IMR-90 (cell line): ENCODE results near the gene TM4SF20. TPM values are rescaled to one million over a fixed set of nuclear protein-coding genes. Genes with fewer than 3 reads are reported as not detected.

Source experiments
- ATAC-seq: fragments of 200-7000 bp; cut with Tn5 transposase; 2 replicates; pipeline ENCODE4 v1.9.1; 2020; ENCODE audit warnings: low read depth, mild to moderate bottlenecking, moderate library complexity
- BruUV-seq: library from RNA; stranded (reverse); fragments of 400-500 nt; replicated peaks from 2 replicates; lab custom pipeline; 2021; lab: Mats Ljungman, UMichigan
- CTCF ChIA-PET: fragments of 300-600 bp; formaldehyde crosslinking; extraction: SDS; loops from one replicate; lab custom pipeline; 2021; ENCODE audit warnings: antibody characterized with exemption; lab: Yijun Ruan, JAX
- POLR2A ChIA-PET: fragments of 300-600 bp; sonication (Branson Sonifier 250); formaldehyde crosslinking; loops from one replicate; lab custom pipeline; 2022; ENCODE audit warnings: antibody characterized with exemption; ENCODE audit not compliant: unreplicated experiment; lab: Charles Lee
- DNase-seq: peaks from one replicate; pipeline ENCODE4 v3.0.0; 2013
- H2AFZ ChIP-seq: replicated peaks from 2 replicates; pipeline ENCODE3; 2013; ENCODE audit warnings: low read length, mild to moderate bottlenecking; ENCODE audit not compliant: poor library complexity
- H2AK5ac ChIP-seq: 2 replicates; pipeline ENCODE4 v1.6.1; 2013; ENCODE audit warnings: low read depth, low read length, inconsistent platforms
- H2AK9ac ChIP-seq: replicated peaks from 2 replicates; pipeline ENCODE3; 2013; ENCODE audit warnings: mild to moderate bottlenecking, low read depth, low read length, moderate library complexity; ENCODE audit not compliant: poor library complexity
- H2BK120ac ChIP-seq: 2 replicates; pipeline ENCODE4 v1.6.1; 2013; ENCODE audit warnings: low read depth, low read length, inconsistent platforms
- H2BK15ac ChIP-seq: 3 replicates; pipeline ENCODE4 v1.6.1; 2013; ENCODE audit warnings: low read depth, low read length, inconsistent platforms
- H2BK20ac ChIP-seq: 2 replicates; pipeline ENCODE4 v1.6.1; 2013; ENCODE audit warnings: low read depth, mild to moderate bottlenecking, inconsistent platforms, low read length, moderate library complexity
- H2BK5ac ChIP-seq: 2 replicates; pipeline ENCODE4 v1.6.1; 2013; ENCODE audit warnings: mild to moderate bottlenecking, low read depth, low read length, inconsistent platforms; ENCODE audit not compliant: poor library complexity, severe bottlenecking
- H3K14ac ChIP-seq: replicated peaks from 2 replicates; pipeline ENCODE4 v1.6.1; 2013; ENCODE audit warnings: low read depth, low read length, inconsistent platforms
- H3K18ac ChIP-seq: 2 replicates; pipeline ENCODE4 v1.6.1; 2013; ENCODE audit warnings: low read depth, low read length, control low read depth
- H3K23ac ChIP-seq: 2 replicates; pipeline ENCODE4 v1.6.1; 2013; ENCODE audit warnings: low read depth, low read length, inconsistent platforms
- H3K27ac ChIP-seq: 2 replicates; pipeline ENCODE4 v1.5.1; 2013; ENCODE audit warnings: mild to moderate bottlenecking, control low read depth, low read length; ENCODE audit not compliant: insufficient read depth
- H3K27me3 ChIP-seq: 2 replicates; pipeline ENCODE4 v1.6.1; 2013; ENCODE audit warnings: low read length; ENCODE audit not compliant: control insufficient read depth, insufficient read depth
- H3K36me3 ChIP-seq: 2 replicates; pipeline ENCODE4 v1.6.1; 2013; ENCODE audit warnings: low read length, mixed read lengths; ENCODE audit not compliant: control insufficient read depth, insufficient read depth
- H3K4ac ChIP-seq: 2 replicates; pipeline ENCODE4 v1.6.1; 2013; ENCODE audit warnings: low read depth, low read length, inconsistent platforms
- H3K4me1 ChIP-seq: 2 replicates; pipeline ENCODE4 v1.6.1; 2013; ENCODE audit warnings: low read length, mixed read lengths; ENCODE audit not compliant: control insufficient read depth, insufficient read depth
- H3K4me2 ChIP-seq: 2 replicates; pipeline ENCODE4 v1.6.1; 2013; ENCODE audit warnings: low read depth, mild to moderate bottlenecking, control low read depth, low read length, moderate library complexity
- H3K4me3 ChIP-seq: 2 replicates; pipeline ENCODE4 v1.5.1; 2013; ENCODE audit warnings: low read depth, mild to moderate bottlenecking, control low read depth, low read length, moderate library complexity; ENCODE audit not compliant: insufficient read depth
- H3K56ac ChIP-seq: 2 replicates; pipeline ENCODE4 v1.6.1; 2013; ENCODE audit warnings: low read length, inconsistent platforms; ENCODE audit not compliant: insufficient read depth; ENCODE audit errors: extremely low read depth
- H3K79me1 ChIP-seq, 2 experiments: 2 replicates each; pipeline ENCODE4 v1.6.1; 2013; ENCODE audit warnings: low read length in 2 of 2, inconsistent platforms in 1 of 2, low read depth in 1 of 2
- H3K9ac ChIP-seq: 2 replicates; pipeline ENCODE4 v1.6.1; 2013; ENCODE audit warnings: low read depth, low read length, control low read depth
- H3K9me1 ChIP-seq: 2 replicates; pipeline ENCODE4 v1.6.1; 2013; ENCODE audit warnings: low read length, inconsistent platforms; ENCODE audit not compliant: insufficient read depth
- H3K9me3 ChIP-seq: 2 replicates; pipeline ENCODE4 v1.6.1; 2013; ENCODE audit warnings: low read length; ENCODE audit not compliant: control insufficient read depth, insufficient read depth
- H4K20me1 ChIP-seq: 2 replicates; pipeline ENCODE4 v1.6.1; 2013; ENCODE audit warnings: low read length, inconsistent platforms; ENCODE audit not compliant: insufficient read depth
- H4K5ac ChIP-seq: 2 replicates; pipeline ENCODE4 v1.6.1; 2013; ENCODE audit warnings: mild to moderate bottlenecking, low read depth, low read length, control low read depth
- H4K8ac ChIP-seq, 2 experiments: 2 replicates each; pipeline ENCODE4 v1.6.1; 2013; ENCODE audit warnings: low read depth in 2 of 2, low read length in 2 of 2, control low read depth in 1 of 2, inconsistent platforms in 1 of 2
- H4K91ac ChIP-seq: 2 replicates; pipeline ENCODE4 v1.6.1; 2013; ENCODE audit warnings: low read depth, low read length, inconsistent platforms; ENCODE audit not compliant: insufficient read depth
- BHLHE40 ChIP-seq: fragments of 150-350 bp; IDR thresholded peaks from 2 replicates; pipeline ENCODE4 v1.6.1; 2016; ENCODE audit warnings: mild to moderate bottlenecking, low read depth, low read length
- CEBPB ChIP-seq: IDR thresholded peaks from 2 replicates; pipeline ENCODE4 v1.6.1; 2012; ENCODE audit warnings: low read depth, low read length, improper control_type of control experiment
- CHD1 ChIP-seq: IDR thresholded peaks from 2 replicates; pipeline ENCODE4 v1.6.1; 2012; ENCODE audit warnings: low read depth, low read length, improper control_type of control experiment
- FOS ChIP-seq: fragments of 150-350 bp; IDR thresholded peaks from 2 replicates; pipeline ENCODE4 v1.6.1; 2016; ENCODE audit warnings: low read depth, low read length
- MAFK ChIP-seq: IDR thresholded peaks from 2 replicates; pipeline ENCODE4 v1.6.1; 2012; ENCODE audit warnings: low read depth, low read length, improper control_type of control experiment
- MAZ ChIP-seq: IDR thresholded peaks from 2 replicates; pipeline ENCODE4 v1.6.1; 2012; ENCODE audit warnings: low read depth, mild to moderate bottlenecking, low read length, improper control_type of control experiment, moderate library complexity, borderline replicate concordance
- MXI1 ChIP-seq: IDR thresholded peaks from 2 replicates; pipeline ENCODE4 v1.6.1; 2012; ENCODE audit warnings: low read depth, mild to moderate bottlenecking, low read length, moderate library complexity, borderline replicate concordance
- NFE2L2 ChIP-seq: fragments of 150-350 bp; IDR thresholded peaks from 2 replicates; pipeline ENCODE4 v1.6.1; 2016; ENCODE audit warnings: low read depth, mild to moderate bottlenecking, low read length
- POLR2A ChIP-seq: IDR thresholded peaks from 2 replicates; pipeline ENCODE4 v1.6.1; 2012; ENCODE audit warnings: mild to moderate bottlenecking, low read depth, low read length
- RAD21 ChIP-seq: IDR thresholded peaks from 2 replicates; pipeline ENCODE4 v1.6.1; 2012; ENCODE audit warnings: low read length, improper control_type of control experiment
- RCOR1 ChIP-seq: IDR thresholded peaks from 2 replicates; pipeline ENCODE4 v1.6.1; 2012; ENCODE audit warnings: mild to moderate bottlenecking, low read length, improper control_type of control experiment; ENCODE audit not compliant: insufficient replicate concordance
- RFX5 ChIP-seq: IDR thresholded peaks from 2 replicates; pipeline ENCODE4 v1.8.0; 2012; ENCODE audit warnings: low read depth, mild to moderate bottlenecking, low read length, moderate library complexity
- SMC3 ChIP-seq: fragments of 150-350 bp; IDR thresholded peaks from 2 replicates; pipeline ENCODE4 v1.6.1; 2016; ENCODE audit warnings: low read depth, mild to moderate bottlenecking, antibody characterized with exemption, low read length, moderate library complexity
- WGBS, 2 experiments: methylation state at CpG; one replicate each; pipeline versions ENCODE4 v1.1.5 to v1.1.7; 2013; ENCODE audit warnings: missing lambda C conversion rate in 2 of 2; ENCODE audit not compliant: insufficient read length in 1 of 2; ENCODE audit errors: extremely low coverage in 2 of 2; 5-methylcytosine and 5-hydroxymethylcytosine counted together
- dilution Hi-C: fragments of 300-500 bp; cut with HindIII; formaldehyde crosslinking; loops from one replicate; pipeline ENCODE4 v1.14.3; 2018; ENCODE audit warnings: low sequenced_read_pairs; ENCODE audit not compliant: unreplicated experiment
- in situ Hi-C: fragments of 300-500 bp; cut with MboI; formaldehyde crosslinking; loops from 3 replicates; pipeline ENCODE4 v1.14.3; 2019; ENCODE audit warnings: low sequenced_read_pairs, inconsistent platforms, mixed read lengths
- intact Hi-C: fragments of 100-400 bp; cut with micrococcal nuclease; formaldehyde crosslinking; loops from 2 replicates; pipeline ENCODE4 v1.10.0; 2022
- polyA plus RNA-seq, 3 experiments: library from polyadenylated mRNA; depleted of rRNA; stranded (reverse); fragments of >200 nt; gene quantifications; 2 replicates each; pipeline ENCODE4 v1.2.3, GENCODE V29; 2012; ENCODE audit warnings: low replicate concordance in 1 of 3
- total RNA-seq: library from RNA; depleted of rRNA; stranded (reverse); fragments of >200 nt; gene quantifications from 2 replicates; pipeline ENCODE4 v1.2.3, GENCODE V29; 2012
- TF ChIP-seq, protein P1 (sequence below): conservative IDR thresholded peaks from 2 replicates; pipeline ENCODE4 v1.5.1; 2012; ENCODE audit warnings: mild to moderate bottlenecking, low read depth, low read length, improper control_type of control experiment
- TF ChIP-seq, protein P2 (sequence below): fragments of 150-350 bp; IDR thresholded peaks from 2 replicates; pipeline ENCODE4 v1.6.1; 2016; ENCODE audit warnings: low read depth, mild to moderate bottlenecking, low read length, moderate library complexity, borderline replicate concordance
- TF ChIP-seq, protein P3 (sequence below): fragments of 150-350 bp; IDR thresholded peaks from 2 replicates; pipeline ENCODE4 v1.6.1; 2017; ENCODE audit warnings: mild to moderate bottlenecking, antibody characterized with exemption, low read length, low read depth

The TM4SF20 gene
- total and polyA plus RNA-seq, 2 of the 4 experiments (the other 2 are of a cell fraction): under 0.01 to 0.03 TPM

DNA sequence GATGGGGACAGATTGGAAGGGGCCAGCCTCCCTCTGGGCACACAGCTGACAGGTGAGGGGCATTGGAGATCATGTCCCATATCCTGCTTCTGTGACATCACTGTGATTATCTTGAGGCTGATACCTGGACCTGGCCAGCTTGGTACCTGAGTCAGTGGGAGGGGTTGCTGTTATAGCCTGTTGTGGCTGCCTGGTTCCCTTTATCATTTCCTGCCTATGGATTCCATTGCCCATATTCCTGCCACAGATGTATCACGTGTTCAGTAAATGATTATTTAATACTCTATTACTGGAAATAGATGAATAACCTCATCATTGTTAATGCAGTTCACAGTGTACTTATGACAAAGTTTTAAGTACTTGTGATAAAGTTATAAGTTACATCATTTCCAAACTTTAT lies 16.4 kb upstream of the TM4SF20 start:
- H4K20me1 ChIP-seq: no peaks in the 10 kb centered on the region
- H3K4ac ChIP-seq: no peak overlapping the region
- H2AK5ac ChIP-seq: no peak overlapping the region
- no peak overlapping the region for H4K8ac ChIP-seq
- H3K36me3 ChIP-seq: no peaks in the 10 kb centered on the region
- no peak overlapping the region for H2BK120ac ChIP-seq
- no peak overlapping the region for H3K14ac ChIP-seq
- no peak overlapping the region for H3K4me2 ChIP-seq
- intact Hi-C loops (no loop called here), in situ Hi-C loops (no loop called here), dilution Hi-C loops (no loop called here)
- no peaks in the 10 kb centered on the region for H3K9me3 ChIP-seq
- no peak overlapping the region for H4K91ac ChIP-seq
- H3K4me1 ChIP-seq: no peaks in the 10 kb centered on the region
- no TSS peak for BruUV-seq
- no peak overlapping the region for H2BK20ac ChIP-seq
- WGBS, 2 experiments: no CpG with 5 or more reads among the region's 1 CpG
- ChIA-PET POLR2A (no interaction called here), CTCF (interaction anchor here (1.3 kb wide), 1 partner anchor 11 kb away, joined by 5 read pairs; no protein-coding TSS in a partner anchor)
- H3K23ac ChIP-seq: no peak overlapping the region
- H3K9ac ChIP-seq: no peak overlapping the region
- H3K56ac ChIP-seq: no peak overlapping the region
- H3K27ac ChIP-seq: no peak overlapping the region
- H2BK15ac ChIP-seq: 0 out of 3 replicates have a peak overlapping the region, but pooled peaks have one; percentile 18
- H3K27me3 ChIP-seq: no peaks in the 10 kb centered on the region
- no peak overlapping the region for H4K5ac ChIP-seq
- ATAC-seq: no peak
- H3K18ac ChIP-seq: no peak overlapping the region
- no peak overlapping the region for H3K4me3 ChIP-seq
- no peak overlapping the region for H2BK5ac ChIP-seq
- TF ChIP-seq MAZ (no peak), RFX5 (no peak), RAD21 (no peak), RCOR1 (no peak), SMC3 (no peak), MAFK (no peak), CHD1 (no peak), POLR2A (no peak), BHLHE40 (no peak), NFE2L2 (no peak), MXI1 (no peak), FOS (no peak), CEBPB (no peak)
- TF ChIP-seq, protein P1, sequence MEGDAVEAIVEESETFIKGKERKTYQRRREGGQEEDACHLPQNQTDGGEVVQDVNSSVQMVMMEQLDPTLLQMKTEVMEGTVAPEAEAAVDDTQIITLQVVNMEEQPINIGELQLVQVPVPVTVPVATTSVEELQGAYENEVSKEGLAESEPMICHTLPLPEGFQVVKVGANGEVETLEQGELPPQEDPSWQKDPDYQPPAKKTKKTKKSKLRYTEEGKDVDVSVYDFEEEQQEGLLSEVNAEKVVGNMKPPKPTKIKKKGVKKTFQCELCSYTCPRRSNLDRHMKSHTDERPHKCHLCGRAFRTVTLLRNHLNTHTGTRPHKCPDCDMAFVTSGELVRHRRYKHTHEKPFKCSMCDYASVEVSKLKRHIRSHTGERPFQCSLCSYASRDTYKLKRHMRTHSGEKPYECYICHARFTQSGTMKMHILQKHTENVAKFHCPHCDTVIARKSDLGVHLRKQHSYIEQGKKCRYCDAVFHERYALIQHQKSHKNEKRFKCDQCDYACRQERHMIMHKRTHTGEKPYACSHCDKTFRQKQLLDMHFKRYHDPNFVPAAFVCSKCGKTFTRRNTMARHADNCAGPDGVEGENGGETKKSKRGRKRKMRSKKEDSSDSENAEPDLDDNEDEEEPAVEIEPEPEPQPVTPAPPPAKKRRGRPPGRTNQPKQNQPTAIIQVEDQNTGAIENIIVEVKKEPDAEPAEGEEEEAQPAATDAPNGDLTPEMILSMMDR: no peak
- TF ChIP-seq, protein P2, sequence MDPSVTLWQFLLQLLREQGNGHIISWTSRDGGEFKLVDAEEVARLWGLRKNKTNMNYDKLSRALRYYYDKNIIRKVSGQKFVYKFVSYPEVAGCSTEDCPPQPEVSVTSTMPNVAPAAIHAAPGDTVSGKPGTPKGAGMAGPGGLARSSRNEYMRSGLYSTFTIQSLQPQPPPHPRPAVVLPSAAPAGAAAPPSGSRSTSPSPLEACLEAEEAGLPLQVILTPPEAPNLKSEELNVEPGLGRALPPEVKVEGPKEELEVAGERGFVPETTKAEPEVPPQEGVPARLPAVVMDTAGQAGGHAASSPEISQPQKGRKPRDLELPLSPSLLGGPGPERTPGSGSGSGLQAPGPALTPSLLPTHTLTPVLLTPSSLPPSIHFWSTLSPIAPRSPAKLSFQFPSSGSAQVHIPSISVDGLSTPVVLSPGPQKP: no peak
- TF ChIP-seq, protein P3, sequence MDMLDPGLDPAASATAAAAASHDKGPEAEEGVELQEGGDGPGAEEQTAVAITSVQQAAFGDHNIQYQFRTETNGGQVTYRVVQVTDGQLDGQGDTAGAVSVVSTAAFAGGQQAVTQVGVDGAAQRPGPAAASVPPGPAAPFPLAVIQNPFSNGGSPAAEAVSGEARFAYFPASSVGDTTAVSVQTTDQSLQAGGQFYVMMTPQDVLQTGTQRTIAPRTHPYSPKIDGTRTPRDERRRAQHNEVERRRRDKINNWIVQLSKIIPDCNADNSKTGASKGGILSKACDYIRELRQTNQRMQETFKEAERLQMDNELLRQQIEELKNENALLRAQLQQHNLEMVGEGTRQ: no peak
- no peak overlapping the region for H2AFZ ChIP-seq
- no peaks in the 10 kb centered on the region for H3K79me1 ChIP-seq
- H3K9me1 ChIP-seq: no peaks in the 10 kb centered on the region
- DNase-seq: no peak
- no peak overlapping the region for H2AK9ac ChIP-seq
